GM19455 (cell line): ENCODE data around the gene FOXM1.
"Not testable (repeated sequence)": the region's sequence is repeated elsewhere in the genome, so short reads cannot be mapped to it uniquely, and the experiment has no call there.

Source experiments
- ATAC-seq: cut with Tn5 transposase; IDR thresholded peaks from one replicate; pipeline ENCODE4 v1.9.1; 2021; ENCODE audit not compliant: unreplicated experiment

The FOXM1 gene

GRCh38 chr12:2884810-2885209 lies 7.8 kb upstream of the FOXM1 start:
- no peak for ATAC-seq

DNA sequence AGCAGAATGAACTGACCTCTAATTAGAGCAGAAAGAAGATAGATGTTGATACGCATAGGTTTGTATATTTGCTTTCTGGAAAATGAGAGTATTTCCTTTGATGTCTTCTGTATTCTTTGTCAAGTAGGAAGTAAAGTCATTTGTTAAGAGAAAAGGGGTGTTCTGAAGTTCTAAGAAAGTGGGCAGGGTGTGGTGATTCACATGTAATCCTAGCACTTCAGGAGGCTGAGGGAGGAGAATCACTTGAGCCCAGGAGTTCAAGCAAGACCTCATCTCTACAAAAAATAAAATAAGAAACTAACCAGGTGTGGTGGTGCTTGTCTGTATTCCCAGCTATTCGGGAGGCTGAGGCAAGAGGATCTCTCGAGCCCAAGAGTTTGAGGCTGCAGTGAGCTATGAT lies 2.9 kb upstream of the FOXM1 start:
- ATAC-seq = no peak

- ATAC-seq = no peak
Observed at GRCh38 chr12:2877953-2878732, 1.2 kb upstream of the FOXM1 start.

DNA sequence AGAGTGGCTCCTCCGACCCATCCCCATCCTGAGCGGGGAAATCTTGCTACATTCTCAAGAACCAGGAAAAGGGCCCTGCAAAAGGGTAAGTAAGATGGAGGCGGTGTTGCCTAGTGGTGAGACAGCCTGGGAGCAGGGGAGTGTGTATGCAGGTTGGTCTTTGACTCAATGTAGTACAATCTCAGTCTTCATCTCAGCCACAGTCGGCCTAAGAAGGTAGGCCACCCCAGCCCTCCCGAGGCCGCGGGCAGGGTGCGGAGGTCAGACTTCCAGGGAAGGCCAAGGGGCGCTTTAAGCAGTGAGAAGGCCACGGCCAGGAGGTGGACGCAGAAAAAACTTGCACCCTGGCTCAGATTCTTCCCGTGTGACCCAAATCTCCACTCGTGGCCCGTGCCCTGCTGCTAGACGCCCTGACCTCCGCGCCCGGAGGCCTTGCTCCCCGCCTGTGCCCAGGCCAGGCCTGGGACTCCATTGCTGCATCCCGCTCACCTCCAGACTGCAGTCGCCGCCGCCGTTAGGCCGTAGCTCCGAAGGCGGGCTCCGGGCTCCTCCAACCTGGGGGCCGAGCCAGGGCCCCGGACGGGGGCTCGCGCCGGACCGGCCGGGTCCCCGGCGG lies 435 bp downstream of the FOXM1 start:
- ATAC-seq = peak; percentile 48

DNA sequence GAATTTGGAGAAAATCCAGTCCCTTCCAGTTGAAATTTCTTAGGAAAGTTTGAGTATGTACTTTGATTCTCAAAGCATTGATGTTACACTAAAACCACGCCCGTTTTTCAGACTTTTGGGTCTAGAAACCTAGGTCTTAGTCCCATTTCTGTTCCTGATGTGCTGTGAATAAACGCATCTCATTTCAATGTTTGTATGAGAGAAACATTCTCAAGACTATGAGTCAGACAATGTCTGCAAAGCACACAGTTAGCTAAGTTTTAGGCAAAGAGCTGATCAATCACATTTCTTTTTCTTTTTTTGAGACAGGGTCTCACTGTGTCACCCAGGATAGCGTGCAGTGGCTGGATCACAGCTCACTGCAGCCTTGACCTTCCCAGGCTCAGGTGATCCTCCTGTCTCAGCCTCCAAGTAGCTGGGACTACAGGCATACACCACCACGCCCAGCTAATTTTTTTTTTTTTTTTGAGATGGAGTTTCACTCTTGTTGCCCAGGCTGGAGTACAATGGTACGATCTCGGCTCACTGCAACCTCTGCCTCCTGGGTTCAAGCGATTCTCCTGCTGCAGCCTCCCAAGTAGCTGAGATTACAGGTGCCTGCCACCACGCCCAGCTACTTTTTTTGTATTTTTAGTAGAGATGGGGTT lies 7.9 kb downstream of the FOXM1 start:
- ATAC-seq = not testable (repeated sequence)

- no peak for ATAC-seq
Observed at GRCh38 chr12:2864198-2864597, 12.8 kb downstream of the FOXM1 start.

DNA sequence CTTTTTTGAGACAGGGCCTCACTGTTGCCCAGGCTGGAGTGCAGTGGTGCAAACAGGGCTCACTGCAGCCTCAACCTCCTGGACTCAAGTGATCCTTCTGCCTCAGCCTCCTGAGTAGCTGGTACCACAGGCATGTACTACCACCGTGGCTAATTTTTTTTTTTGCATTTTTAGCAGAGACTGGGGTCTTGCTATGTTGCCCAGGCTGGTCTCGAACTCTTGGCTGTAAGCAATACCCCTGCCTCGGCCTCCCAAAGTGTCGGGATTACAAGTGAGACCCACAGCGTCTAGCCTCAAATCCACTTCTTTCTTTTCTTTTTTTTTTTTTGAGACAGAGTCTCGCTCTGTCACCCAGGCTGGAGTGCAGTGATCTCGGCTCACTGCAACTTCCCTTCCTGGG lies 13.6 kb downstream of the FOXM1 start:
- not testable (repeated sequence) for ATAC-seq

- ATAC-seq = no peak
Observed at GRCh38 chr12:2862876-2863275, 14.1 kb downstream of the FOXM1 start.

DNA sequence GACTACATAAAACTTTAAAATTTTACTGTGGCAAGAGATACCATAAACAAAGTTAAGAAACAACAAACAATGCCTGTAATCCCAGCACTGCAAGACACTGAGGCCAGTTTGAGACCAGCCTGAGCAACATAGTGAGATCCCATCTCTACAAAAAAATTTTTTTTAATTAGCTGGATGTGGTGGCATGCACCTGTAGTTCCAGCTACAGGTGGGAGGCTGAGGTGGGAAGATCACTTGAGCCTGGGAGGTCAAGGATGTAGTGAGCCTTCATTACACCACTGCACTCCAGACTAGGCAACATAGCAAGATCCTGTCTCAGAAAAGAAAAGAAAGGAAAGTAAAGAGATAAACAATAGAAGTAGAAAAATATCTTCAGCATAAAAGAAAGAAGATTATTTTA lies 16.8 kb downstream of the FOXM1 start:
- ATAC-seq = no peak

GRCh38 chr12:2858944-2859421 lies 18.0 kb downstream of the FOXM1 start:
- ATAC-seq = no peak

DNA sequence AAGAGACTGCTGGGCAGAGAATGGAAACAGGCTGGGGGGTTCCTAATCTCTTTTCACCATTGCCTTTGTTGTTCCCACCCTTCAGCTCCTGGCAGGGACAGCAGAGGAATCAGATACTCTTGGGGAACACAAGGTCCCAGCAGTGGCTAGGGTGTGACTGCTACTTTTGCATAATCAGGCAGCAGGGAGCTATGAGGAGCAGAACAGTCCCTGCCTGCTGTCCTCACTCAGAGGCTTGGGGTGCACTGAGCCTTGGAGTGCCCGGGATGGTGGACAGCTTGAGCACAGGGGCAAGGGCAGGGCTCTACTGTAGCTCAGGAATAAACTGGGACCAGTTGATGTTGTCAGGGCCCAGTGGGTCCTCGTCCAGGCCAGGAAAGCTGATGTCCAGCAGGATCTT lies 18.6 kb downstream of the FOXM1 start:
- no peak for ATAC-seq

DNA sequence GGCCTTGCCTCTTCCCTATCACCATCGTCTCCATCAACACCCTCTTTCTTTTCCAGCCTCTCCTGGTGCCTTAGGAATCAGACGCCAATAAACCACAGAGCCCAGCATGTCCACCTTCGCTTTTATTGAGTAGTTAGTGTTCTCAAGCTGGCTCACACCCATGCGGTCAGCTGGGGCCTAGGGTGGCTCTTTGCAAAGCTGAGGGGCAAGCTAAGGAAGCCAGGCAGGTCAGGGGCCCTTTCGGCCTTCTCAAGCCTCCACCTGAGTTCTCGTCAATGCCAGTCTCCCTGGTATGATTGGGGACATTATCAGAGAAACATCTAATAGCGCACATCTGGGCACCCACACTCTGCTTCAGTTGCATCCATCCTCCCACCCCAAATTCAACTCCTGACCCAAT lies 19.4 kb downstream of the FOXM1 start:
- ATAC-seq = no peak

DNA sequence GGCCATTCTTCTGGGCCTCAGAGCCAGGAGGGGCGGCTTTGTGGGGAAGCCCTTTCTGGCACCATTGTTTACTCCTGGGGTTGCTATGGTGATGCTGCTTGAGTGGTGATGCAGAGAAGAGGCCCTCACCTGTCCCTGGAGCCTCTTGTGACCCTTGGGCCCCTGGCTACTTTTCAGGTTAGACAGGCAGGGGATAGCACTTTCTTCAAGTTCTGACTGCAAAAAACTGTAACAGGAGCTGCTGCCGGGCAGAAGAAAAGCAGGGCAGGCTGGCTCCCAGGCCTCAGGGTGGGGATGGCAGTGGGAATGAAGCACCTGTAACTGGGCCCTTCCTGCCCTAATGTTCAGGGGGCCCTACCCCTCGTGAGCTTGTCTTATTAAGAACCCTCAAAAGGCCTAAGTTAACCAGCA lies 19.9 kb downstream of the FOXM1 start, which contains the start of gene TEX52:
TEX52 (minus strand) TSS at position 19 of the 411 bp plus-strand sequence; CDS start at position 6, 13 bp downstream.
- no peak for ATAC-seq

GRCh38 chr12:2856051-2856450 lies 20.9 kb downstream of the FOXM1 start:
- no peak for ATAC-seq

GRCh38 chr12:2855546-2855945 lies 21.4 kb downstream of the FOXM1 start:
- no peak for ATAC-seq

DNA sequence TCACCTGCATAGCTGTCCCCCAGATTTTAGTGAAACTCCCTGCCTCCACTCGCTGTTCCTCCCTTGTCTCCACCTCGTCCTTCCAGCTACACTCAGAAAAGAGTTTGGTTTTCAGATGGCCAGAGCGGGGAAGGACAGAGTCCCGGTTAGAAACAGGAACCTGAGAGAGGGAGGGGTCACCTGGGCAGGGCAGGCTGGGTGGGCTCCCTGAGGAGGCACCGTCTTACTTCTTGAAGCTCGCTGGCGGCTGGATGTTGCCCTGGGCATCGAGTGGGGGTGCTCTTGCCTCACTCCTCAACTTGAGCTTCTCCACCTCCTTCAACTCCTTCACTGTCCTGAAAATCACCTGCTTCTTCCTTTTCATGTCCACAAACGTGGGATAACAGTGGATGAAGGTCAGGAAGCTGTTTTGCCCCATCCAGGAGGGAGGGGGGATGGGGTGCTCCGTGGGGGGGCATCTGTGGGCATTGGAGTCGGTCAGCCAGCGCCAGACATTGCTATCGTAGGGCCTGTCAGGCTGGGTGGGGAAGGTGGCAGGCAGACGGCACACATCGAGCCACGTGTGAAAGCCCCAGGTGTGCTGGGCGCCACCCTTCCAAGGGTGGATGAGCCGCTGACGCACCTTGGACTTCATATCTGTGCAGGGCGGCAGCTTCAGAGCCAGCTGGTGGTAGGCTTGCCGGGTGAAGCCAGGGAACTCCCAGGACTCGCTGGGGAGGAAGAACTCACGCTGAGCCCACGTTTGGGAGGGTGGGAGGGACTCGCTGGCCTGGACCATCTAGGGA lies 22.1 kb downstream of the FOXM1 start:
- no peak for ATAC-seq

DNA sequence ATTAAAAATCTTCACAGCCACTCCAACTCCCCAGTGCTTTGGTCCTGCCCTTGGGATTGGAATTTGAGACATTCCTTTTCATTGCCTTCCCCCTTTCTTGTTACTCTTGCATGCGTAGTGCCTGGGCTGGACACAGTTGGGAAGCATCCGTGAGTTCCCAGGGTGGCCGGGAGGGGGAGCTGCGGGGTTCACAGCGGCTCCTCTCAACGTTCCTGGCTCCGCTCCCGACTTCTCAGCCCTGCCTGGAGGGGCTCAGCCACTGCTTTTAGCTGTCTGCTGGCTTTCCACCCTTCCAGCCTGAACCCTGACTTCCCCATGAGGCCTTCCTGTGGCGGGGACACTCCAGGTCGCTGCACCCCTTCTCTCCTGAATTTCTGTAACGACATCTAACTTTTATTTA lies 23.3 kb downstream of the FOXM1 start:
- ATAC-seq = no peak

GRCh38 chr12:2851931-2852330 lies 25.0 kb downstream of the FOXM1 start:
- ATAC-seq = no peak

- ATAC-seq = no peak
Observed at GRCh38 chr12:2845280-2845679, 31.7 kb downstream of the FOXM1 start.

- ATAC-seq = no peak
Observed at GRCh38 chr12:2844786-2845185, 32.2 kb downstream of the FOXM1 start.

DNA sequence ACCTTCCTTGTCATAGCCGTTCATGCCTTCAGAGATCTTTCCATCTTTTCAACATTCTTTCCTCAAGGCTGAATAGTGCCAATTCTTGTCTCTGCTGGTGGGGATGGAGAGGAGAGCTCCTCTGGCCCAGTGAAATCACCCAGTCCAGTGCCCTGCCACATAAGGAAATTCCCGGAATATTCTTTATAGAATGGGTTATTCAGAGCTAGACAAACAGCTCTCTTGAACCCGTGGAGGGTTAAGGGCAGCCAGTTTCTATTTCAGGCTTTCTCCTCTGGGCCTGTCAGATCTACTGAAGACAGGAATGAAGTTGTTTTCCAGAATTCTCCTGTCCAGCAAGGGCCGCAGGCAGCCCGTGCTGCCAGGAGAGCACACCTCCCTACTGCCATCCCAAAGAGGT lies 34.0 kb downstream of the FOXM1 start:
- no peak for ATAC-seq
